GM18508 (cell line): Measurements from ENCODE around the gene FNDC10.
"Not testable (repeated sequence)": the region's sequence is repeated elsewhere in the genome, so short reads cannot be mapped to it uniquely, and the experiment has no call there.

Experiments used
- ATAC-seq: cut with Tn5 transposase; IDR thresholded peaks from one replicate; pipeline ENCODE4 v1.9.1; 2021; ENCODE audit warnings: moderate number of reproducible peaks; ENCODE audit not compliant: insufficient read depth, unreplicated experiment

FNDC10 gene

GRCh38 chr1:1600861-1601563, 1.1 kb upstream of the FNDC10 start:
- no peak for ATAC-seq

GRCh38 chr1:1599030-1599934, 653 bp downstream of the FNDC10 start:
- no peak for ATAC-seq

- ATAC-seq = no peak
Measured at GRCh38 chr1:1598720-1599029, 1.3 kb downstream of the FNDC10 start.

- ATAC-seq = no peak
Measured at GRCh38 chr1:1598051-1598719, 1.8 kb downstream of the FNDC10 start.

GRCh38 chr1:1597275-1597930, 2.5 kb downstream of the FNDC10 start:
- no peak for ATAC-seq

GRCh38 chr1:1596493-1597274, 3.3 kb downstream of the FNDC10 start:
- ATAC-seq = no peak

GRCh38 chr1:1595341-1595740, 4.6 kb downstream of the FNDC10 start:
- ATAC-seq = not testable (repeated sequence)

- no peak for ATAC-seq
Measured at GRCh38 chr1:1594602-1595260, 5.2 kb downstream of the FNDC10 start.

GRCh38 chr1:1593834-1594601, 5.9 kb downstream of the FNDC10 start:
- ATAC-seq = no peak

- no peak for ATAC-seq
Measured at GRCh38 chr1:1591452-1591851, 8.5 kb downstream of the FNDC10 start.

- no peak for ATAC-seq
Measured at GRCh38 chr1:1583347-1584010, 16.5 kb downstream of the FNDC10 start.

- ATAC-seq = no peak
Measured at GRCh38 chr1:1582585-1583346, 17.2 kb downstream of the FNDC10 start.

- ATAC-seq = no peak
Measured at GRCh38 chr1:1578371-1578940, 21.5 kb downstream of the FNDC10 start.

- no peak for ATAC-seq
Measured at GRCh38 chr1:1577367-1578011, 22.4 kb downstream of the FNDC10 start.

- ATAC-seq = no peak
Measured at GRCh38 chr1:1574721-1575537, 25.0 kb downstream of the FNDC10 start, which contains the start of gene SSU72. Gene SSU72 (minus strand): TSS chr1:1574863. CDS start chr1:1574557, 306 bp downstream.
